Cerebellar cortex (tissue), 1 donor: ENCODE data around the gene TMEM125.
A peak's percentile ranks its signal among the peaks of the same experiment; 100 is the strongest.

Experiments used
- DNase-seq: peaks from one replicate; pipeline ENCODE4 v3.0.0-alpha.2; 2015; ENCODE audit warnings: low spot score

TMEM125 gene

DNA sequence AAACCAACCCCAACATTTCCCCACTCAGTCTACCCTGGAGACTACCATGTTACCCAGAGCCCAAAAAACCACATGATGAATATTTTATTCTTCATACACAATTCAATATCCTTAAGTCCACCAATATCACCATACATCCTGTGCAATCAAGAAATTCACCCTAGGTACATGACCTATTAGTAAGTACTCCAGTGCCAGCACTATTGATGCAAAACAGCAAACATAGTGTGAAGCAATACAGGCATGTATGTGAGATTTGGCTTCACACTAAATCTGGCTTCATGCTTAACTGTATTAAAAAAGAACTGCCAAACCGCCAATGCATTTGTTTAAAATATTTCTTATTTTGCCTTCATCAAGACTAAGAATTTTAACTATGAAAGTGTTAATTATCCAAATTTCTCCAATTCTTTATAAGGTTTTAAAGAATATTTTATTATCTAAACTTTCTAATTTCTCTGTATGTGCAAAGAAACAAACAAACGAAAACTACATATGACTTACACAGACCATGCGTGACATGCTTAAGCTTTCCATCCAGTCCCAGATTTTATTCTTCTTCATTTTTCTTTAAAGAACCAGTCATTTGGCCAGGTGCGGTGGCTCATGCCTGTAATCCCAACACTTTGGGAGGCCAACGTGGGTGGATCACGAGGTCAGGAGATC, 22.4 kb upstream of the TMEM125 start:
- DNase-seq: no peak

DNA sequence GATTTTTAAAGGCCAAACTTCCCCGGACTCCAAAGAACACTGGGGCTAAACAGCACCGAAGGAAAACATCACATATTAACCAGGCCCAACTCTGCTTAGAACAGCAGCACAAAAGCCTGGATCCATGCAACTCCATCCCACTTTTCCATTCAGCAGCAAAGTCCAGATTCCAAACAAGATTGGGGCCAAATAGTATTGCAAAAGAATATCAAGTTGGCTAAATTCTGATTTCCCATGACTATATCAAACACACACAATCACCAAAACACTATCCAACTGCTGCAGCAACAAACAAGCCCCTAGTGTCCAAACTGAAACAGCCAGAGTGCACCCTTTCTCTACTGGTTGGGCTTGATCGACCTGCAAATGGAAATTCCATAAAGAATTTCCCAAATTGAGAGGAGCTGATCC, 19.4 kb upstream of the TMEM125 start:
- DNase-seq: no peak

- DNase-seq: no peak
Measured at GRCh38 chr1:43251024-43251423, 18.8 kb upstream of the TMEM125 start.

GRCh38 chr1:43252225-43252624, 17.6 kb upstream of the TMEM125 start:
- DNase-seq: no peak

DNA sequence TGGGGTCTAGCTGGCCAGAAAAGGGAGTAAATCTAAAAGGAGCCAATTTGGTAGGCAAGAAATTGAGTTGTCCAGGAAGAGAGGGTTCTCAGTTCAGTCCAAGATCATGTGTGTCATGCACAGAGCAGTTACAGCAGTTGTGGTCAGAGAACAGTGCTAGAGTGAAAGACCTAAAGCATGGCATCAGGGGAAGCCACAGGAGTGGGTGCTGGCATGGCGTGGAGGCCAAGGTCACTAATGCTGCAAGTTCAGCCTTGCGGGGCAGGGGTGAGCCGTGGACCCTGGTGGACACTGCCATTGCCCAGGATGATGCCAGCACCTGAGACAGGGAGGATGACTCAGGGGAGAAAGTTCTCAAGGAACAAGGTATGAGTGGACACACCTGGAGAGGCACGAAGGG, 16.6 kb upstream of the TMEM125 start:
- DNase-seq: no peak

DNA sequence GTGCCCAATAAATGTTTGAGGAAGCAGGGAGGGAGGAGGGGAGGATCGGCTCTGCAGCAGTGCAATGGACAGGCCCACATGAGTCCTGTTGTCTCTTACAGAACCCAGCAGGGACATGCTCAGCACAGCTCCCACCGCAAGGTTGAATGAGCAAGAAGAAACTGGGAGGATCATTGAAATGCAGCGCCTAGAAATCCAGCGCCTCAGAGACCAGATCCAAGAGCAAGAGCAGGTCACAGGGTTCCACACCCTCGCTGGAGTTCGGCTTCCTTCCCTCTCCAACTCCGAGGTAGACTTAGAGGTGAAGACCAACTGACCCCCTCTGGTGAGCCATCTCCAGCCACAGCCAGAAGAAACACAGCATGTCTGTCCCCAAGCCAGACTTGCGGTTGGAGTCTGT, 15.9 kb upstream of the TMEM125 start:
- no peak for DNase-seq

DNA sequence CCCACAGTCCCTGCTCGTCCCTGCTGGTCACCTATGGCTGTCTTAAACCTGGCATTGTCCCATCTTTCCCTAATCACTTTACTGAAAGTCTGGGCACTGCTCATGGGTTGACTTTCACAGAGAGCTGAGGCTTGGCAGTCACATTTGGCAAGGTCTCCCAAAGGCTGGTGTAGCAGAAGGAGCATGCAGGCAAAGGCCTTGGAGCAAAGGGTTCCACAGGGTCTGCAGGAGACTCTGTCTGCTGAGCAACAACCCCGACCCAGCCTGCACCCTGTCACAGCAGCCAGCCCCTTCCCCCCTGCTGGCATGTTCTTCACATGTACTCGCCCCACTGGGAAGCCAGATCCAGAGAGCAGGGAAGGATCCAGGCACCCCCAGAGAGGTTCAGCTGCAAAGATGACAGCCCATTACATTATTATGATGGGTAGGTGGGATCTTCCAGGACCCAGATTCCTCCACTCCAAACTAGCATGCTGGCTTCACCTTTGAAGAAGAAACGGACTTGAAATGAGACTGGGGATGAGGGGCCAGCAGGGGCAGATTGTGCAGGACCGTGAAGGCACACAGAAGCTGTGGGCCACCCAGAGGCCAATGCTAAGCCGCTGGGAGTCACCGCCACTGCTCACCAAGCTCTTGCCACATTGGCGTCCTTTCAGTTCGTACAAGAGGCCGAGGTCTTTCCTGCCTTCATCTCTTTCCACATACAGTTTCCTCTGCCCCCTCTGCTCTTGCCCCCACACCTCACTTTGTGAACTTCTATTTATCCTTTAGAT, 14.2 kb upstream of the TMEM125 start:
- DNase-seq: peak; percentile 81

GRCh38 chr1:43256675-43257570, 12.9 kb upstream of the TMEM125 start:
- DNase-seq: no peak

DNA sequence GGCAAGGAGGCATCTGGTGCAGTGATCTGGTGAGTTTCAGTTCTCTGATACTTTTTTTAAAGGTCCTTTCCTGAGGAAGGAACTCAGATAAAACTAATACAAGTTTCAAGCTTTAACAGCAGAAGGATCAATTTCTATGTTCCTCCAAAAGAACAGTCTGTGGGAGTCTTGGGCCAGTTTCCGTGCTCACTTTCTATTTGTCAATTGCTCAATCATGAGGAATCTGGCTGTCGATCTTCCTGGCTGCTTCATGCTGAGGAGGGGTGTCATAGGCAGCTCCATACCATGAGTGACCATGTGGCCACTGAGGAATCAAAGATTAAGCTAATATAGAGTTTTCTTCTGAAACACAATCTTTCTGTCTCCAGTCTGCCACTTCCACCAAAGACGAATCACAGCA, 11.4 kb upstream of the TMEM125 start:
- no peak for DNase-seq

DNA sequence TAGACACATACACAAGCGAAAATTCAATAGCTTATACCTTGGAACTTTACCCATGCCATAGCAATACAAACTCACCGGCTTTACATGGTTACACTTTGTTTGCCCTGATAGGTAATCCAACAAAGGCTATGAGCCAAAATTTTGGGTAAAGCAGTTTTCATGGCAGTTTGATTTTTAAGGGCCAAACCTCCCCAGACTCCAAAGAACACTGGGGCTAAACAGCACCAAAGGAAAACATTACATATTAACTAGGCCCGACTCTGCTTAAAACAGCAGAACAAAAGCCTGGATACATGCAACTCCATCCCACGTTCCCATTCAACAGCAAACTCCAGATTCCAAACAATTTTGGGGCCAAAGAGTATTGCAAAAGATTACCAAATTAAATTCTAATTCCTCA, 4.4 kb upstream of the TMEM125 start:
- DNase-seq: no peak

GRCh38 chr1:43266881-43267280, 2.9 kb upstream of the TMEM125 start:
- no peak for DNase-seq

- peak; percentile 40 for DNase-seq
Measured at GRCh38 chr1:43267291-43267805, 2.4 kb upstream of the TMEM125 start.

DNA sequence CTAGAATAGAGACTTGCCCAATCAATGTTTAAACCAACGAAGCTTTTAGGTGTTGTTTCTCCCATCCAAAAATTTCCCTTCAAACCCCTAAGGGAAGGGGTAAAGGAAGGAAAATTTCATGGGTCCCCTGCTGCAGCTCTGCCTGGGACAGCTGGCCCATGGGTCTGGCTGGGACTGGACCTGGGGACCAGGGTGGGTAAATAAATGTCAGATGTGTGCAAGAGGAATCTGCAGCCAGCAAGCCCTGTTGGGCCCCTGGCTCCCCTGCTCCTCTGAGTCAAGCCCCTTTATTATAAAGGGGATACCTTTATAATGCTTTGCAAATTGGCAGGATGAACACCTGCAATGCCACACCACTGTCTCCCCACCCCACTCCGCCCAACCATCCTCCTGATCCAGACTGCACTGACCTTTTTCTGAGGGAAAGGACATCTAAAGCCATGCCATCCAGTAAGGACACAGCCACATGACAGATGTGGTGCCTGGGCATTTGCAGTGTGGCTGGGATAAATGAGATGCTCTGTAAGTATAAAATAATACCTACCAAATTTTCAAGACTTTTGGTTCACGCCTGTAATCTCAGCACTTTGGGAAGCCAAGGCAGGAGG, 1.9 kb upstream of the TMEM125 start:
- DNase-seq: no peak

- DNase-seq: no peak
Measured at GRCh38 chr1:43270421-43271095, 775 bp downstream of the TMEM125 start.

- no peak for DNase-seq
Measured at GRCh38 chr1:43271186-43272118, 1.7 kb downstream of the TMEM125 start.

GRCh38 chr1:43272161-43272560, 2.4 kb downstream of the TMEM125 start:
- no peak for DNase-seq

GRCh38 chr1:43272576-43273571, 3.1 kb downstream of the TMEM125 start:
- DNase-seq: no peak

- no peak for DNase-seq
Measured at GRCh38 chr1:43273708-43274107, 3.9 kb downstream of the TMEM125 start.
